Endometrial microvascular endothelial cells (primary cell): ENCODE results near the gene ATRNL1. TPM values are rescaled to one million over a fixed set of nuclear protein-coding genes. Genes with fewer than 3 reads are reported as not detected.

Source experiments
- in situ Hi-C: cut with HindIII; loops from 2 replicates; pipeline ENCODE4 v1.10.0; 2017; ENCODE audit warnings: low sequenced_read_pairs, low pct_unique_long_range_greater_than_20kb; ENCODE audit errors: inconsistent ontology term
- total RNA-seq: library from RNA; depleted of rRNA; stranded (reverse); fragments of >200 nt; gene quantifications from one replicate; pipeline ENCODE4 v1.2.3, GENCODE V29; 2015; ENCODE audit errors: inconsistent ontology term

The ATRNL1 gene
- total RNA-seq: not detected

- in situ Hi-C loops: no loop called here
Observed at GRCh38 chr10:115093286-115093775, at the start of gene ATRNL1. TSS of gene ATRNL1 (plus strand) at chr10:115093365. CDS start at chr10:115093751, 386 bp downstream.

GRCh38 chr10:115043719-115044118 is 49.4 kb upstream of the ATRNL1 start:
- in situ Hi-C loops: no loop called here

- in situ Hi-C loops: no loop called here
Observed at GRCh38 chr10:115044891-115045290, 48.3 kb upstream of the ATRNL1 start.

- in situ Hi-C loops: no loop called here
Observed at GRCh38 chr10:115045499-115045898, 47.7 kb upstream of the ATRNL1 start.

- in situ Hi-C loops: no loop called here
Observed at GRCh38 chr10:115046686-115047236, 46.4 kb upstream of the ATRNL1 start.

- in situ Hi-C loops: no loop called here
Observed at GRCh38 chr10:115047705-115048104, 45.5 kb upstream of the ATRNL1 start.

GRCh38 chr10:115049318-115049717 is 43.8 kb upstream of the ATRNL1 start:
- in situ Hi-C loops: no loop called here

- in situ Hi-C loops: no loop called here
Observed at GRCh38 chr10:115049960-115050359, 43.2 kb upstream of the ATRNL1 start.

GRCh38 chr10:115050375-115051010 is 42.7 kb upstream of the ATRNL1 start:
- in situ Hi-C loops: no loop called here

GRCh38 chr10:115051216-115051615 is 41.9 kb upstream of the ATRNL1 start:
- in situ Hi-C loops: no loop called here

GRCh38 chr10:115052226-115052625 is 40.9 kb upstream of the ATRNL1 start:
- in situ Hi-C loops: no loop called here

GRCh38 chr10:115052728-115053127 is 40.4 kb upstream of the ATRNL1 start:
- in situ Hi-C loops: no loop called here

- in situ Hi-C loops: no loop called here
Observed at GRCh38 chr10:115056186-115056585, 37.0 kb upstream of the ATRNL1 start.

- in situ Hi-C loops: no loop called here
Observed at GRCh38 chr10:115059301-115059898, 33.8 kb upstream of the ATRNL1 start.

GRCh38 chr10:115063701-115064658 is 29.2 kb upstream of the ATRNL1 start:
- in situ Hi-C loops: no loop called here

GRCh38 chr10:115065801-115066200 is 27.4 kb upstream of the ATRNL1 start:
- in situ Hi-C loops: no loop called here

- in situ Hi-C loops: no loop called here
Observed at GRCh38 chr10:115066528-115066927, 26.6 kb upstream of the ATRNL1 start.

- in situ Hi-C loops: no loop called here
Observed at GRCh38 chr10:115073796-115074195, 19.4 kb upstream of the ATRNL1 start.

- in situ Hi-C loops: no loop called here
Observed at GRCh38 chr10:115082506-115082905, 10.7 kb upstream of the ATRNL1 start.
